CD4-positive, CD25-positive, alpha-beta regulatory T cell (primary cell): ENCODE results near the gene ZC3H13. TPM values are rescaled to one million over a fixed set of nuclear protein-coding genes. Genes with fewer than 3 reads are reported as not detected.

Experiments
- ATAC-seq, 2 donors: fragments of 150-1000 bp; cut with Tn5 transposase; one replicate each; pipeline ENCODE4 v1.10.0; 2021; ENCODE audit warnings: low read depth in 2 of 2, moderate number of reproducible peaks in 2 of 2, moderate library complexity in 1 of 2
- DNase-seq, 3 donors: peaks; one replicate each; pipeline versions ENCODE4 v3.0.0 to v3.0.0-alpha.2; 2012 to 2022; ENCODE audit warnings: mixed read lengths in 1 of 3
- H3K27ac ChIP-seq: one replicate; pipeline ENCODE4 v1.7.0; 2013; ENCODE audit warnings: mild to moderate bottlenecking, low read length; ENCODE audit not compliant: insufficient read depth, poor library complexity, severe bottlenecking
- H3K27me3 ChIP-seq: one replicate; pipeline ENCODE4 v1.7.0; 2013; ENCODE audit warnings: low read length; ENCODE audit not compliant: control insufficient read depth, insufficient read depth
- H3K36me3 ChIP-seq: one replicate; pipeline ENCODE4 v1.7.0; 2013; ENCODE audit warnings: mild to moderate bottlenecking, low read length, moderate library complexity; ENCODE audit not compliant: control insufficient read depth, insufficient read depth
- H3K4me1 ChIP-seq: 2 replicates; pipeline ENCODE4 v1.7.0; 2013; ENCODE audit warnings: mild to moderate bottlenecking, low read length; ENCODE audit not compliant: insufficient read depth, control insufficient read depth, poor library complexity, severe bottlenecking
- H3K4me3 ChIP-seq: one replicate; pipeline ENCODE4 v1.7.0; 2013; ENCODE audit warnings: low read depth, mild to moderate bottlenecking, low read length, moderate library complexity
- H3K9me3 ChIP-seq, 2 experiments: 1 replicate in 1 of 2; 2 replicates in 1 of 2; pipeline ENCODE4 v1.7.0; 2013; ENCODE audit warnings: low read length in 2 of 2, mild to moderate bottlenecking in 1 of 2, moderate library complexity in 1 of 2; ENCODE audit not compliant: control insufficient read depth in 2 of 2
- H3K27ac Mint-ChIP-seq, 3 donors: one replicate each; pipeline ENCODE4 v1.8.0; 2020 to 2022; ENCODE audit warnings: mild to moderate bottlenecking in 3 of 3, mixed read lengths in 3 of 3, moderate library complexity in 2 of 3
- H3K27me3 Mint-ChIP-seq: one replicate; pipeline ENCODE4 v1.8.0; 2022; ENCODE audit warnings: mild to moderate bottlenecking, mixed read lengths
- H3K36me3 Mint-ChIP-seq: one replicate; pipeline ENCODE4 v1.8.0; 2020; ENCODE audit warnings: mixed read lengths
- H3K4me1 Mint-ChIP-seq, 4 donors: one replicate each; pipeline ENCODE4 v1.8.0; 2020 to 2022; ENCODE audit warnings: mixed read lengths in 4 of 4, mild to moderate bottlenecking in 1 of 4
- H3K4me3 Mint-ChIP-seq, 4 donors: one replicate each; pipeline ENCODE4 v1.8.0; 2020 to 2022; ENCODE audit warnings: mild to moderate bottlenecking in 4 of 4, mixed read lengths in 4 of 4, moderate library complexity in 3 of 4
- H3K9me3 Mint-ChIP-seq, 7 donors: one replicate each; pipeline ENCODE4 v1.8.0; 2020 to 2022; ENCODE audit warnings: mixed read lengths in 7 of 7, mild to moderate bottlenecking in 3 of 7, moderate library complexity in 2 of 7
- polyA plus RNA-seq, 4 donors: library from polyadenylated mRNA; unstranded; fragments of 300-500 nt; fragmentation: Illumina TruSeq; gene quantifications; one replicate each; pipeline ENCODE4 v1.2.3, GENCODE V29; 2021
- total RNA-seq: library from RNA; stranded (reverse); gene quantifications from one replicate; pipeline ENCODE4 v1.2.3, GENCODE V29; 2022

ZC3H13 gene
- total and polyA plus RNA-seq, 5 donors from 2014 or later, result 23.7 to 58.4 (median 25.3) TPM

GRCh38 chr13:46097015-46097414, 44.5 kb upstream of the ZC3H13 start:
- H3K4me1 ChIP-seq, result no peaks in the 10 kb centered on the region
- no peak overlapping the region for H3K27ac ChIP-seq
- DNase-seq, result no peak
- H3K27me3 Mint-ChIP-seq, result peaks cover 37% of the 10 kb centered on the region
- no peak for ATAC-seq
- peaks cover 5% of the 10 kb centered on the region for H3K27me3 ChIP-seq
- H3K4me3 ChIP-seq, result no peak overlapping the region
- peaks cover 0 to 1% (median 0%) of the 10 kb centered on the region in 7 donors for H3K9me3 Mint-ChIP-seq
- no peak overlapping the region for H3K4me3 Mint-ChIP-seq
- H3K27ac Mint-ChIP-seq, result no peak overlapping the region
- no peaks in the 10 kb centered on the region for H3K36me3 Mint-ChIP-seq
- peaks cover 0 to 3% (median 0%) of the 10 kb centered on the region in 4 donors for H3K4me1 Mint-ChIP-seq
- no peaks in the 10 kb centered on the region for H3K36me3 ChIP-seq
- no peaks in the 10 kb centered on the region for H3K9me3 ChIP-seq

- H3K27ac ChIP-seq, result no peak overlapping the region
- Mint-ChIP-seq H3K4me1 (peaks cover 0 to 2% (median 0%) of the 10 kb centered on the region in 4 donors), H3K9me3 (peaks cover 0 to 1% (median 0%) of the 10 kb centered on the region in 7 donors), H3K27ac (no peak overlapping the region), H3K4me3 (no peak overlapping the region), H3K27me3 (peaks cover 33% of the 10 kb centered on the region), H3K36me3 (no peaks in the 10 kb centered on the region)
- ATAC-seq (no peak), DNase-seq (no peak)
- H3K4me3 ChIP-seq, result no peak overlapping the region
- H3K4me1 ChIP-seq, result no peaks in the 10 kb centered on the region
- H3K27me3 ChIP-seq, result peaks cover 9% of the 10 kb centered on the region
- H3K36me3 ChIP-seq, result no peaks in the 10 kb centered on the region
- no peaks in the 10 kb centered on the region for H3K9me3 ChIP-seq
Measured at GRCh38 chr13:46094478-46094877, 41.9 kb upstream of the ZC3H13 start.

GRCh38 chr13:46088821-46089562, 36.4 kb upstream of the ZC3H13 start:
- H3K9me3 ChIP-seq, result no peaks in the 10 kb centered on the region
- DNase-seq (no peak), ATAC-seq (no peak)
- Mint-ChIP-seq H3K9me3 (no peaks in the 10 kb centered on the region), H3K27me3 (peaks cover 34% of the 10 kb centered on the region), H3K36me3 (no peaks in the 10 kb centered on the region), H3K4me3 (no peak overlapping the region), H3K4me1 (peaks cover 0 to 4% (median 0%) of the 10 kb centered on the region in 4 donors), H3K27ac (no peak overlapping the region)
- H3K27me3 ChIP-seq, result peaks cover 4% of the 10 kb centered on the region
- no peak overlapping the region for H3K27ac ChIP-seq
- H3K36me3 ChIP-seq, result no peaks in the 10 kb centered on the region
- H3K4me1 ChIP-seq, result no peaks in the 10 kb centered on the region
- H3K4me3 ChIP-seq, result no peak overlapping the region

GRCh38 chr13:46087481-46087880, 34.9 kb upstream of the ZC3H13 start:
- ATAC-seq, result no peak
- Histone ChIP-seq H3K27ac (no peak overlapping the region), H3K4me1 (no peaks in the 10 kb centered on the region), H3K36me3 (no peaks in the 10 kb centered on the region), H3K4me3 (no peak overlapping the region), H3K27me3 (peaks cover 4% of the 10 kb centered on the region), H3K9me3 (no peaks in the 10 kb centered on the region)
- no peak overlapping the region for H3K27ac Mint-ChIP-seq
- no peaks in the 10 kb centered on the region for H3K9me3 Mint-ChIP-seq
- peaks cover 0 to 4% (median 0%) of the 10 kb centered on the region in 4 donors for H3K4me1 Mint-ChIP-seq
- H3K4me3 Mint-ChIP-seq, result no peak overlapping the region
- peaks cover 30% of the 10 kb centered on the region for H3K27me3 Mint-ChIP-seq
- no peak for DNase-seq
- H3K36me3 Mint-ChIP-seq, result no peaks in the 10 kb centered on the region

- no peak for ATAC-seq
Measured at GRCh38 chr13:46086985-46087384, 34.4 kb upstream of the ZC3H13 start.

GRCh38 chr13:46086421-46086922, 33.9 kb upstream of the ZC3H13 start:
- Mint-ChIP-seq H3K4me1 (peaks cover 0 to 4% (median under 1%) of the 10 kb centered on the region in 4 donors), H3K4me3 (no peak overlapping the region), H3K9me3 (no peaks in the 10 kb centered on the region), H3K27ac (no peak overlapping the region), H3K27me3 (peaks cover 23% of the 10 kb centered on the region), H3K36me3 (no peaks in the 10 kb centered on the region)
- H3K36me3 ChIP-seq, result no peaks in the 10 kb centered on the region
- ATAC-seq (no peak), DNase-seq (no peak)
- H3K27ac ChIP-seq, result no peak overlapping the region
- peaks cover 2% of the 10 kb centered on the region for H3K27me3 ChIP-seq
- no peaks in the 10 kb centered on the region for H3K9me3 ChIP-seq
- no peak overlapping the region for H3K4me3 ChIP-seq
- H3K4me1 ChIP-seq, result no peaks in the 10 kb centered on the region

More at GRCh38 chr13:46086985-46087384, 34.4 kb upstream of the ZC3H13 start:
- Histone ChIP-seq H3K36me3 (no peaks in the 10 kb centered on the region), H3K4me1 (no peaks in the 10 kb centered on the region), H3K9me3 (no peaks in the 10 kb centered on the region), H3K27me3 (peaks cover 4% of the 10 kb centered on the region), H3K27ac (no peak overlapping the region), H3K4me3 (no peak overlapping the region)
- Mint-ChIP-seq H3K27ac (no peak overlapping the region), H3K4me3 (no peak overlapping the region), H3K4me1 (peaks cover 0 to 4% (median under 1%) of the 10 kb centered on the region in 4 donors), H3K9me3 (no peaks in the 10 kb centered on the region), H3K36me3 (no peaks in the 10 kb centered on the region), H3K27me3 (peaks cover 26% of the 10 kb centered on the region)
- DNase-seq, result no peak

- Histone ChIP-seq H3K36me3 (no peaks in the 10 kb centered on the region), H3K27me3 (no peaks in the 10 kb centered on the region), H3K27ac (no peak overlapping the region), H3K4me3 (no peak overlapping the region), H3K4me1 (no peaks in the 10 kb centered on the region), H3K9me3 (no peaks in the 10 kb centered on the region)
- DNase-seq (no peak), ATAC-seq (no peak)
- no peaks in the 10 kb centered on the region for H3K9me3 Mint-ChIP-seq
- H3K4me1 Mint-ChIP-seq, result peaks cover 0 to 4% (median under 1%) of the 10 kb centered on the region in 4 donors
- H3K27ac Mint-ChIP-seq, result peak overlapping the region in 1 of 3 donors; percentile 70
- H3K4me3 Mint-ChIP-seq, result no peak overlapping the region
- no peaks in the 10 kb centered on the region for H3K36me3 Mint-ChIP-seq
- peaks cover 16% of the 10 kb centered on the region for H3K27me3 Mint-ChIP-seq
Measured at GRCh38 chr13:46085737-46086136, 33.2 kb upstream of the ZC3H13 start.

- no peak overlapping the region for H3K27ac Mint-ChIP-seq
- H3K4me1 ChIP-seq, result no peaks in the 10 kb centered on the region
- DNase-seq (no peak), ATAC-seq (no peak)
- H3K4me1 Mint-ChIP-seq, result peaks cover under 1 to 11% (median 9%) of the 10 kb centered on the region in 4 donors
- H3K9me3 Mint-ChIP-seq, result peaks cover 0 to 3% (median 0%) of the 10 kb centered on the region in 7 donors
- H3K27ac ChIP-seq, result no peak overlapping the region
- no peaks in the 10 kb centered on the region for H3K9me3 ChIP-seq
- H3K4me3 ChIP-seq, result no peak overlapping the region
- H3K36me3 Mint-ChIP-seq, result no peaks in the 10 kb centered on the region
- H3K27me3 ChIP-seq, result no peaks in the 10 kb centered on the region
- H3K27me3 Mint-ChIP-seq, result peaks cover 12% of the 10 kb centered on the region
- H3K4me3 Mint-ChIP-seq, result no peak overlapping the region
- H3K36me3 ChIP-seq, result no peaks in the 10 kb centered on the region
Measured at GRCh38 chr13:46082324-46082723, 29.8 kb upstream of the ZC3H13 start.
